Measurements from ENCODE around the gene STK36.

STK36 gene

DNA sequence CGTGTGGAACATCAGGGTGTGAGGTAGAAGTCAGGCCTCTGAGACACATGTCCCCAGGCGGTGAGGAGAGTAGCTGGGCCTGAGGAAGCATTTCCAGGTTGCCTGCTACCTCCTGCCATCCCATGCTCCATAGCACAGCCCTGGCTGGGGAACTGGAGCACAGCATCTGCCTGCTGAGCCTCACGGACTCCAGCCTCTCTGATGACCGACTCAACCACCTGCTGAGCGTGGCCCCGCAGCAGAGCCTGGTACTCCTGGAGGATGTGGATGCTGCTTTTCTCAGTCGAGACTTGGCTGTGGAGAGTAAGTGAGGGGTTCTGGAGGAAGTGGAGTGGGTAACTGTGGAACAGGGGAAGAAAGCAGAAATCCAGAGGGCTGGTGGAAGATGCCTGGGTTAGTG is 9.5 kb upstream of the STK36 start:
- DNase-seq = no peak

DNA sequence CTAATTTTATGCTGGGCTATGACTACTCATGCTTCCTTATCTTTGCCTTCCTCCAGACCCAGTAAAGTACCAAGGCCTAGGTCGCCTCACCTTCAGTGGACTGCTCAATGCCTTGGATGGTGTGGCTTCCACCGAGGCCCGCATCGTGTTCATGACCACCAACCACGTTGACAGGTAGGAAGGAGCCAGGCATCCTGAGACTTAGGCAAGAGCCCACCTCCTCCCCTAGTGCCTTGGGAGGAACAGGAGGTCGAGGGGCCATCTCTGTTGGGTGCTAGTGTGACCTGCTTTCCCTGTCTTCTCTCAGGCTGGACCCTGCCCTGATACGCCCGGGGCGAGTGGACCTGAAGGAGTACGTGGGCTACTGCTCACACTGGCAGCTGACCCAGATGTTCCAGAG is 9.1 kb upstream of the STK36 start:
- no peak for DNase-seq

DNA sequence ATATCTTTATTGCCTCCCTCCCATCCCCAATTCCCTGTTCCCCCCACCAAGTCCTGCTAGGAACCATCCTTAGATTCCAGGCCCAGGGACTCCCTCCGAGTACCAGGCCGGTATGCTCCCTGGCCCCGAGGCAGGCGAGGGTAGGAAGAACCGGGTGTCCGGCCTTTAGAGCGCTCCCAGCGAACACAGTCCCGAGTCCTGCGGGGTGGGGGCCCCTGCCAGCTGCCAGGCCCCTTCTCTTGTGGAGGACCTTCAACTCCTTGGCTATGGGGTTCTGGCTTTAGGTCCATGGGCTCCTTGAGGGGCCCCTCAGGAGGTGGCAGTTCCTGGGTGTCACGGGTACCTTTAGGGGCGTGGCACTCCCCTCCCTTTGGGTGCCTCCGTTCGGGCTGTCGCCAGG is 8.0 kb upstream of the STK36 start:
- DNase-seq = no peak

DNA sequence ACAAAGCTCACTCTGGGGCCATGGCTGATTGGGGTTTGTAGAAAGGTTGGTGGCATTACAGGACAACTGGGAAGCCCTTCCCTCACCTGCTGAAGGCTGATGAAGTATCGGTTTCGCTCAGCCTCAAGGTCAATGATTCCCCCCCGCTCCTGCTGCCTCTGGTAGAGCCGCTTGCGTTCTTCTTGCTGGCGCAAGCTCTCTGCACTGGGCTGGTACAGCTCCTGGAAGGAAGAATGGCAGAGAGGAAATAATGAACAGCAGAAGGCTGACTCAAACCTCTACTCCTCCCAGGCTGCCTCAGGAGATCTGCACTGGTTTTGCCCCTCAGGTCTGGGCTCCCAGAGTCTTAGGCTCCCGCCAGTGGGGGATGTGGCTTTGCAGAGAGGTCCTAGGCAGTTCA is 7.2 kb upstream of the STK36 start:
- no peak for DNase-seq

DNA sequence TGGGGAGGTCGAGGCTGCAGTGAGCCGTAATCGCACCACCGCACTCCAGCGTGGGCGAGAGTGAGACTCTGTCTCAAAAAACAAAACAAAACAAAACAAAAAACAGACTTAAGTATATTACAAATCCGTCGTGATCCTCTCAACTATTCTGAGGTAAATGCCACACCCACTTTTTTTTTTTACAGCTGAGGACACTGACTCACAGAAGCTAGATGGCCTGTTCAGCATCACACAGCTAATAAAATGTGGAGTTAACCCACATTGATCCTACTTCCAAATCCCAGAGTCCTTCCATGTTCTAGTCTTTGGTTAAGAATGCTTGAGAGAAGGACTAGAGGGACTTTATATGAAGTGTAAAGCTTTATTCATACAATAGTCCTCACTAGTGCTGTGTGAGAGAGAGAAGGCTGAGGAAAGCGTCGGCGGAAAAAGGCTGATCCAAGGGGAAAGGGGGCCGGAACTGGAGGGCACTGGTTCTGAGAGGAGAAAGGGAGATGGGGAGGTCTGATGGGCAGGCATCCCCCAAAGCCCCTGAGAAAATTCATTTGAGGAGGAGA is 711 bp upstream of the STK36 start:
- DNase-seq = no peak

DNA sequence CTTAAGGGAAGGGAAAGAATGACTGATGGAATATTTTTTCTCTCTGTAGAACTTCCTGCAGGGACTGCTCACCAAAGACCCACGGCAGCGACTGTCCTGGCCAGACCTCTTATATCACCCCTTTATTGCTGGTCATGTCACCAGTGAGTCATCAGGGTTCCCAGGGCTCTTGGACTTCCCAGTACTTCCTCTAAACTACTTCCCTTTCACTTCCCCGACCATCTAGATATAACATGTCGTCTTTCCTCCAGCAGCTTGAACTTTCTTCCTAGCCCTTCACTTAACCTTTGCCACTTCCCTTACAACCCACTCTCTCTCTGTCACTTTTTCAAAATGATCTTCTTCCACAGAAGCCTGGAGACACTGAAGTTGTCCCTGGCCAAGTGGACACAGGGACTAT is 7.2 kb downstream of the STK36 start:
- DNase-seq = no peak

DNA sequence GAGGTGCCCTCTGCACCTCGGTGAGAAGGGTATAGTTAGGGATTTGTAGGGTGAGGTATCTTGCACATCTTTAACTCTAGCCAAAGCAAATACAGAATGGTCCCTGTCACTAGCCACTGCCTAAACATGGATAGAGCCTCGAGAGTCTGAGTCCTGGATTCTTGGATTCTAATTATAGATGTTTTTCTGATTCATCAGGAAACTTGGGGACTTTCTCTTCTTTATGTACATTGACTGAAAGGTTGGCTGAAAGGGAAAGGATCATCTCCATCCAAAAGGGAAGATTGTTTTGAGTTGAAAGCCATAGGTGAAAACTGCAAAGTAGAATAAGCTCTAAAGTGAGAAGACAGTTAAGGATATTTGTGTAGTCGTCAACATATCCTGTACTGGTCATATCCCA is 8.2 kb downstream of the STK36 start:
- DNase-seq = no peak

DNA sequence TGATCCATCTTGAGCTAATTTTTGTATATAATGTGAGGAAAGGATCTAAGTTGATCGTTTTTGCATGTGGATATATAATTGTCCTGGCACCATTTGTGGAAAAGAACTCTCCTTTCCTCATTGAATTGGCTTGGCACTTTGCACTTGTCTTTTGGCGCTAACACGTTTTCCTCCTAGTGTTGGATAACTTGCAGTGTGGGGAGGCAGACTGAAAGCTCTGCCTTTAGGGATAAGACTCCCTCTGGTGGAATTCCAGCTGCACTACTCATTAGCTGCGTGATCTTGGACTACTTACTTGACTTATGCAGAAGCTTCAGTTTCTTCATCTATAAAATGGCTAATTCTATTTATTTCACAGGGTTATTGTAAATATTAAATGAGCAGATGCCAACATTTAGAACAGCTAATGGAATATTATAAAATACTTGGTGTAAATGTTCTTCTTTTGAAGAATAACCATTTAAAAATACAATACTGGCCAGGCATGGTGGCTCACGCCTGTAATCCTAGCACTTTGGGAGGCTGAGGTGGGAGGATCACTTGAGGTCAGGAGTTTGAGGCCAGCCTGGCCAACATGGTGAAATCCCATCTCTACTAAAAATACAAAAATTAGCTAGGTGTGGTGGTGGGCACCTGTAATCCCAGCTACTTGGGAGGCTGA is 15.6 kb downstream of the STK36 start:
- peak; percentile 21 for DNase-seq

DNA sequence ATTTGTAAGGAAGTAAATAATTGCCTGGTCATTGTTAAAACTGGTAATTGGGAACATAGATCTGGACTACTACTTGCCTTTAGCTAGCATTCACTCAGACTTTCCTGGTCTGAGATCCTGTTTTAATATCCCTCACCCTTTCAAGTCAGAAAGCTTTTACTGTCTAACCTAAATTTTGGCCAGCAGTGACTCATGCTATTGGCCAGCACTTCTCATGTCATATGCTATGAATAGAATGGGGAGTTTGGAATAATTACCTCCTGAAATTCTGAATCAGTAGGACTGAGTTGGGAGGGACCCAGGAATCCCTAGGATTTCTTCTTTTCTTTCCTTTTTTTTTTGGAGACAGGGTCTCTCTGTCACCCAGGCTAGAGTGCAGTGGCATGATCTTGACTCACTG is 19.3 kb downstream of the STK36 start:
- no peak for DNase-seq

DNA sequence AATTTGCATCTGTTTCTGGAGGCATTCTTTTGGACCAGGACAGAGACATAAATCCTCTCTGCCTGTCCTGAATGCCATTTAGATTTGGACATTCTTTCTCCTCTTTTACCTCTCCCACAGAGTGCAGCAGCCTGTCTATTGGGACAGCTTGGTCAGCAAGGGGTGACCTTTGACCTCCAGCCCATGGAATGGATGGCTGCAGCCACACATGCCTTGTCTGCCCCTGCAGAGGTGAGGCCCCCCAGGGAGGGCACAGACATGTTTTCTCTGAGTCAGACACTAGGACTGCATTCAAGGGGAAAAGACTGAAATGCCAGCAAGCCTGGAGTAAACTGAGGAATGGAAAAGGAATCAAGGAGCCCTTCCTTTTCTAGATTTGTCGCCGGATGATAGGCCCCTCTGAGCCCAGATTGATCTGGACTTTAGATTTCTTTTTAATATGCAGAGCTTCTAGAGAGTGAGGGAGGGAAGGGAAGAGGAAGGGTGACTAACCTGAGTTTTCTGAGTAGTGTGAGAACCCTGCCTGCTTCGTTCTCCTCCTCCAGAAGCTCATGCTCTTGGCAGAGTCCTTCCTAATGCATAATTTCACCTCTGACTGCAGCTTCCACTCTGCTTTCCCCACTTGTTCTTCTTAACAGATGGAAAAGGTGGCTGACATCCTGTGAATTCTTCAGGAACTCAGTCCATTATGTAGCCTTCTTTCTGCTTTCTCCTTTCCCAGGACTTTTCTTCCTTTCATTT is 22.7 kb downstream of the STK36 start:
- DNase-seq = no peak

DNA sequence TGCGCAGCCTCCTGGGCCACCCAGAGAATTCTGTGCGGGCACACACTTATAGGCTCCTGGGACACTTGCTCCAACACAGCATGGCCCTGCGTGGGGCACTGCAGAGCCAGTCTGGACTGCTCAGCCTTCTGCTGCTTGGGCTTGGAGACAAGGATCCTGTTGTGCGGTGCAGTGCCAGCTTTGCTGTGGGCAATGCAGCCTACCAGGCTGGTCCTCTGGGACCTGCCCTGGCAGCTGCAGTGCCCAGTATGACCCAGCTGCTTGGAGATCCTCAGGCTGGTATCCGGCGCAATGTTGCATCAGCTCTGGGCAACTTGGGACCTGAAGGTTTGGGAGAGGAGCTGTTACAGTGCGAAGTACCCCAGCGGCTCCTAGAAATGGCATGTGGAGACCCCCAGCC is 27.0 kb downstream of the STK36 start:
- DNase-seq = no peak

DNA sequence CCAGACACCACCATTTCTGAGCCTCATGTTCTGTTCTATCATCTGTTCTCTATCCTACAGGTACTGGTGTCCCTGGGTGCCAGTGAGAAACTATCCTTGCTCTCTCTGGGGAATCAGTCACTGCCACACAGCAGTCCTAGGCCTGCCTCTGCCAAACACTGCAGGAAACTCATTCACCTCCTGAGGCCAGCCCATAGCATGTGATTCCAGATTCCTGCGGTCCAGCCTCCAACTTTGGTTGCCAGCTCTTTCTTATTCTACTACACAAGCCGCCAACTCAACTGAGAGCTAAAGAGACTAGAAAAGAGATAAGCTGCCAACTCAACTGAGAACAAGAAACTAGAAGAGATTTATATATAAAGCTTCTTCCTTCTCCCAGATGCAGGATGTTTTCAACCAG is 29.9 kb downstream of the STK36 start:
- DNase-seq = no peak

DNA sequence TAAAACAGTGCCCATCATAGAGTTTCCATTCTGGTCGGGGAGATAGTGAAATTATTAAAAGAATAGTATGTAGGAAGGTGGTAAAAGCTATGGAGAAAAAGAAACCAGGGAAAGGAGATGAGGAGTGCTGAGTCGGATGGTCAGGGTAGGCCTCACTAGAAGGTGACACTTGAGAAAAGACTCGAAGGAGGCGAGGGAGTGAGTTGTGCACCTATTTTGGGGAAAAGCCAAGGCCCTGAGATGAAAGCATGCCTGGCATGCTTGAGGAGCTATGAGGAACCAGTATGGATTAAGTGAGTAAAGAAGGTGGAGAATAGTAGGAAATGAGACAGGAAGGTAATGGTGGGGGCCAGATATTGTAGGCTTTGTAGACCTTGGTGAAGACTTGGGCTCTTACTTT is 31.5 kb downstream of the STK36 start:
- DNase-seq = no peak

DNA sequence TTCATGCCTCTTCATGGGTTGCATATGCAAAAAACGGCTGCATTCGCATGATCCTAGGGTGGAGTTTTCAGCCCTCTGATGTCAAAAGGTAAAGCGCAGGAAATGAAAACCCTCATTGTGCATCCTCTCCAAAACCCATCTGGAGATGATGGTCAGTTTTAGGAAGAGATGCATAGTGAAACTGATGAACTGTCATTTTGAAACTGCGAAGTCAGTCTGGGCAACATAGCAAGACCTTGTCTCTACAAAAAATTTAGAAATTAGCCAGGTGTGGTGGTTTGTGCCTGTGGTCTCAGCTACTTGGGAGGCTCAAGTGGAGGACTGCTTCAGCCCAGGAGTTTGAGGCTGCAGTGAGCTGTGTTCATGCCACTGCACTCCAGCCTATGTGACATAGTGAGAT is 36.2 kb downstream of the STK36 start:
- no peak for DNase-seq

DNA sequence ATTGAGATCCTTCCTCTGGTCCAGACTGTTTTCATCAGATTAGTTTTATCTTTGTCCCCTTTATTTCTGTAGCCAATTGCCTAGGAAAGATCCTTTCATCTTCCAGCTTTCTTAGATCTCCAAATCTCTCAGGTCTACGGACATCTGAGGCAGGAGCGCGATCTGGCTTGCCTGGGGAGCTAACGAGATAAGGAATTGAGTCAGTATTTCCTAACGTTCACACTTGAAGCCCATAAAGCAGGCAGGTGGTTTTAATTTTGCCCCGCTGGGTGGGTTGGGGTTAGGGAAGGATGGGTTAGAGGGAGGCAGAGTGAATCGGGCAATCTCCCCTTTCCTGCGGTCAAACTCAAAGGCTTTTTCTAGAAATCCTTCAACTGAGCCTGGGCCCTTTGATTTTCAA is 38.0 kb downstream of the STK36 start:
- DNase-seq = no peak

DNA sequence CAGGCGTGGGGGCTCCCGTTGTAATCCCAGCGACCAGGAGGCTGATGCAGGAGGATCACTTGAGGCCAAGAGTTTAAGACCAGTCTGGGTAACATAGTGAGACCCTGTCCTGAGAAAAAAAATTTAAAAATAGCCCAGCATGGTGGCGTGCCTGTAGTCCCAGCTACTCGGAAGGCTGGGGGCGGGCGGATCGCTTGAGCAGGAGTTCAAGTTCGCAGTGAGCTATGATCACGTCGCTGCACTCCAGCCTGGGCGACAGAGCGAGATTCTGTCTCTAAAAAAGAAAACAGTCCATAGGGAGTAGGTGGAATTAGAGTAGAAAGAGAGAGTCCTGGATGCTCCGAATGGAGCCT is 38.4 kb downstream of the STK36 start:
- no peak for DNase-seq

DNA sequence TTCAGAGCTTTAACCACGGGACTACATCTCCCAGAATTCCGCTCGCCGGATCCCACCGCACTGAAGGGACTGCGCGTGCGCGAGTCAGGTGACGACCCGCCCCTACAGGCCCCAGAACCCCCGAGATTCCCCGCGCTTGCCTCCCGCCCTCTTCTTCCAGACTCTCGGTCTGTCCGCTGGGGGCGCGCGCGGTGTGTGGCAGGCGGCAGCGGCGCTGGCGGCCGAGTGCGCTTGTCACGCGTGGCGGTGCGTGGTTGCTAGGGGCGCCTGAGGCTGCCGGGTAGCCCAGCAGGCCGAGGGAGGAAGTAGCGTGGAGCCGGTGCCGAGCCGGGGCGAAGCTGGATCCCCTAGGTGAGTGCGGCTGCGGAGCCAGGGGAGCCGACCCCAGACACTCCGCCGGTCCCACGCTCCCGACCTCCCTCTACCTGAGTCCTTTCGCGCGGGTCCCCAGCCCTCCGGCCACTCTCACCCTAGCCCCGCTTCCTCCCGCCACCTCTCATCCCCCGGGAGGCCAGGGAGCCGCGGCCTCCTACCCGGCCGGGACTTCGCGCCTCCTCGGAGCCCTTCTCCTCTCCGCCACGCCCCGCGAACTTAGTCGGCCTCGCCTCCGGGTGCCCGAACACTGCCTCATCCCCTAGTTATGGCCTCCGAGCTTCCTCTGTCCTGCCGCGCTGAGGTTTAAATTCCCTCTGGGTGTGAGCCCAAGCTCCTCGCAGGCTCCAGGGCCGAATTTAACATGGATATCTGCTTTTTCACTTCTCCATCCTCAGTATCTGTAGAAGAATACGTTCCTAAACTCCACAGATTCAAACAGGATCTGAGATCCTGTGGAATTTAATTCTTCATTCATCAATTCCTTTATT is 39.0 kb downstream of the STK36 start, which contains the start of gene TTLL4:
Gene TTLL4, plus strand, starts transcription at position 149 of the 863 bp plus-strand sequence. CDS start 26,842 bp downstream, outside the sequence.
- DNase-seq = peak; percentile 79

DNA sequence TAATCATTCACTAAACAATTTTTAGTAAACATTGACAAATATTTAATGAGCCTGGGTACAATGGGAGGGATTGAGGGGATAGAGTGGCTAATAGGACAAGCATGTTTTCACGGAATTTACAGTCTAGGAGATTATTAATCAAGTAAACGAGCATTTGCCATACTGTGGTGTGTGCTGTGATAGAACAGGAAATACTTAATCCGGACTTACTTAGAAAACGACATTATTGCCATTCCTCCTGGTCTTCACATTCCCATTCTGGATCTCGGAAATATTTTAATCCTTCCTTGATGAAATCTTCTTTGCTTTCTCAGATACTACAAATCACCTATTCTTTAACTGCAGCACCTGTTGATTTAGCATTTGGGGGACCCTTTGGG is 39.7 kb downstream of the STK36 start:
- no peak for DNase-seq

DNA sequence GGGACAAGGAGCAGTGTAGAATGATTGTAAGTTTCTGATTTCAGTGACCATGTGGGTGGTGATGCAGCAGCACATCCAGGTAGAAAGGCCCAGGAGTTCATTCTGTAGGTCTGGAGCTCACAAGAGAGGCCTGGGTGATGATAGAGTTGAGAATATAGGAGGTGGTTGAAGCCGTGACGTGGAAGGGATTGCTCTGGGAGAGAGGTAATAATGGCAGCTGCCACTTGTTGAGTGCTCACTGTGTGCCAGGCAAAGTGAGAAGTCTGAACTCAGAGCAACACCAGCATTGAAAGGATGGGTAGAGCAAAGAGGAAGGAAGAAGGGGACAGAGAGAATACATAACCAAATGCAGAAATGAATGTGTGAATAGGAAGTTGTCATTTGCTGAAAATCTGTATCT is 42.0 kb downstream of the STK36 start:
- DNase-seq = no peak

DNA sequence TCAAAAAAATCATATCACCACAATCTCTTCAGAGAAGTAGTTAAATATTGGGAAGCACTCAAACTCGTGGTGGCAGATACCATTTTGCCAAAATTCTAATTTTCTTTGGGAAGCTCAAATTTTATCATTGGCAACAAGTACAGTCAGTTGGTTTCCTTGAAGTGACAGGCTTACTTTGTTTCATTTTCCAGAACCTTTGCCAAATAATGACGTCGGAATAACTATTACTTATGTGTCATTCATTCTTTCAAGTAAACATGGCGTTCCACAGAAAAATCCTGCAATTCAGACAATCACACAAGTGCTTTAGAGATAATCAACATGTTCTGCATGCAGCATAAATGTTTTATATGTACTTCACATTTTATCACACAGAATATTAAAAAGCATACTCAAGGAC is 44.2 kb downstream of the STK36 start:
- no peak for DNase-seq

DNA sequence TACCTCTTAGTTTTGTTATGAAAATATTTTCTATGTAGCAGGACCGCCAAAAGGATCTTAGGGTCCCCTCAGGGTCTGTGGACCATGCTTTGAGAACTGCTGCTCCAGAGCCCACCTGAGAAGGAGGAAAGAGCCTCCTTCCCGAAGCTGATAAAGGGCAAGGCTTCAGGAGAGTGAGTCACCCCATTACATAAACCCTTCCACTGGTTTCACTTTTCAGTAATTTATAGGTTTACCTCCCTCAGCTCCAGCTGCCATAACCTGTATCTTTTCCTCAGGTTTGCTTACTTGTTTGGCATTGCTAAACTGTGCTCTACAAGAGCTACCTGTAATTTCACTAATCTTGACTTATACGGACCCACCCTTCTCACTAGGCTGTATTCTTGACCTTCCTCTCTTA is 45.4 kb downstream of the STK36 start:
- peak; percentile 53 for DNase-seq

DNA sequence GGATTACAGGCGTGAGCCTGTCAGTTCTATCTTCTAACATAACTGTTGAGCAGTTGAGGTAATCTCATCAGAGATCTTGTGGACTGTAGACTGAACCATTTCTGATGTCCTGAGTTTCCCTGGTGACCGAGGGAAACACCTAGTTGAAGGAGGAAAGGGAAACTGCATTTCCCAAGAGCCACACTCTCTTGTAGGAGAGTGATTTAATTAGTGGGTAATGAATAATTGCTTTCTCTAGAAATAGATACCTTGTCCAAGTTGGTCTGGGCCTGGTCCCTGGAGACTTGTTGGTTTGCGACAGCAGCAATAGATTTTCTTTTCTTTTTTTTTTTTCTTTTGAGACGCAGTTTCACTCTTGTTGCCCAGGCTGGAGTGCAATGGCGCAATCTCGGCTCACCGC is 46.2 kb downstream of the STK36 start:
- DNase-seq = no peak

DNA sequence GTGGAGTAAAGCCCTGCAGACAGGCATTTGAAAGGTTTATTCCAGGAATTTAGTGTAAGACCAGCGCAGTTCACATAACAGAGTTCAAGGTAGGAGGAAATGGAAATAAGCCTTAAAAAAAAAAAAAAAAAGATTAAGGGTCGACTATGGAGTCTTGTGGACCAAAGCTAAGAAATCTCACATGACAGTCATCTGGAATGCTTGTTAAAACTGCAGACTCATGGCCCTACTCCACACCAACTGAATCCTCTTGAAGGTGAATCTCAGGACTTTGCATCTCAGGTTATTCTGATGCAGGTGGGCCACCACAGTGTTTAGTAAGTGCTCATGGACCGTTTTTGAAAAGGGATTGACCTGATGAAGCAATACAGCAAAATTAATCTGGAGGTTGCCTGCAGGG is 47.6 kb downstream of the STK36 start:
- no peak for DNase-seq

Measured in NCI-H226 (cell line).